Middle frontal gyrus (tissue), 1 donor: Measurements from ENCODE around the gene GYPC.
"Not testable (repeated sequence)": the region's sequence is repeated elsewhere in the genome, so short reads cannot be mapped to it uniquely, and the experiment has no call there.

Experiments used
- DNase-seq: peaks from one replicate; pipeline ENCODE4 v3.0.0-alpha.2; 2015; ENCODE audit warnings: low spot score; ENCODE audit errors: extremely low spot score

Gene GYPC

DNA sequence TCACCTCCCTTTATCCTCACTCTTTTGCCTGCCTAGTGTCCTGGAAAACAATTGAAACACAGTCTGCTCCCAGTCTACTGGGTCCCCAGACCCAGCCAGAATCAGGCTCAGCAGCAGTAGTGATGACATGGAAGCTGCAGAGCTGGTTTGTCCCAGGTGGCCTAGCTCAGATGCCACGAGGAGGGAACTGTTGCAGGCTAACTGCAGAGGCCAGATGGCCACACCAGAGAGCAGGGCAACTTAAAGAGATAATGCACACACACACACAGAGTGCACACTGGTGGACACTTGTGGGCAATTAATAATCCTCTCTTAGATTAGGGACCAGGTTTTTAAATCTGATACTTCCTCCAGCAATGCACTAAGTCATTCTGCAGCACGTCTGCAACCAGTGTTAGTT lies 42.4 kb downstream of the GYPC start:
- DNase-seq = no peak

GRCh38 chr2:126699018-126699417 lies 43.1 kb downstream of the GYPC start:
- DNase-seq = no peak

DNA sequence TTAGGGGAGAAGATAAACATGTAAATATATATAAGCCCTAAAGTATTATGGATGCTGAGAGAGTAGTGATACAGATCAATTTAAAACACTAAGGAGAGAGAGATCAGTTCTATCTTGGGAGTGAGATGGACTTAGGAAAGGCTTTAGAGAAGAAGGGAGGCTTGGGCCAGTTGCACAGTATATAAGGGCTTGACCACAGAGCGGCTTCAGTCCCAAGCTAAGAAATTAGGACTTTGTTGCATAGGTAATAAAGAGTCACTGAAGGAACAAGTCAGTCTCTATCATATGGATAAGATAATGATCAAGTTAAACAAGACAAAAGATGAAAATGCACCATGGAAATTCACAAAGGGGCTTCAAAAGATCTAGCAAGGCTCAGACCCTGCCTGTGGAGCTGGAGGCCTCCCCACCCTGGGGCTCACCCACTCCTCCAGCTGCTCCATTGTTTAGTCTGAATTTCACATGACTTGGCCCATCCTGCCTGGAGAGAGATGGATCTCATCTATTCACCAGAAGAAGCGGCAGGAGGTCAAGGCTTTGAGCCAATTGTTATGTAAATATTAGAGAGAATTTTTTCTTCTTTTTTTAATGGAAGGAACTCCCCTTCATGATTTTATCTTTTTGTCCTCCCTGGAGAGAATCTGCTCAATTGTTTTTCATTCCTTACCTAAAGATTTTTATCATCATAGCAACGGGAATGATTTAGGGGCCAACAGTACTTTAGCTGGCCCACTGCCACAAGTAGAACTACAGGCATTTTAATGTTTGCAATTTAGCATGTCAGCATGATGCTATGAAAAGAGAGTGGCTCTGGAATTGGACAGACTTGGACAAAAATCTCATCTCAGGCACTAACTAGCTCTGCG lies 44.0 kb downstream of the GYPC start:
- no peak for DNase-seq

- DNase-seq = no peak
These were observed 44.7 kb downstream of the GYPC start for GRCh38 chr2:126700677-126701076.

- DNase-seq = no peak
These were observed 47.4 kb downstream of the GYPC start for GRCh38 chr2:126703311-126703710.

DNA sequence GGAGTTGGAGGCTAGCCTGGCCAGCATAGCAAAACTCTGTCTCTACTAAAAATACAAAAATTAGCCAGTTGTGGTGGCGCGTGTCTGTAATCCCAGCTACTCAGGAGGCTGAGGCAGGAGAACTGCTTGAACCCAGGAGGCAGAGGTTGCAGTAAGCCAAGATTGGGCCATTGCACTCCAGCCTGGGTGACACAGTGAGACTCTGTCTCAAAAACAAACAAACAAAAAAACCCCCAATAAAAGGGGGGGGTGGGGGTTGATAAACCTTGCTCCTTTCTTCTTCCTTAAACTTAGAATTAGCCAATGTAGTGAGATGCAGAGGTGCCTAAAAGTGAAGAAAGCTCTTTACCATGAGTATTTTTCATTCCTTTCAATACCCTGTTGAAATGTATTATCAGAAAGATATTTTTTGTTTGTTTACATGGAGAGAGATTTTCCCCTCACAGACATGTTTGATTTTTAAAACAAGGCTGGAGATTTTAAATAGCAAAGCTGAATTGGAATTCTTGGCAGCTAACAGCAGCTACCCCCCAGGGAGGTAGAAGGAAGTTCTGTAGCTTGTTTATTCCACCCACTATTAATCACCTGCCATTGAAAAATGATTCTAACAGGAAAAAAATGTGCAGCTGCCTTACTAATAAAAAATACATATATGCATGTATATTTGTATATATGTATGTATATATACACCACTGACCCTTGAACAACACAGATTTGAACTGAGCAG lies 48.6 kb downstream of the GYPC start:
- DNase-seq = no peak

DNA sequence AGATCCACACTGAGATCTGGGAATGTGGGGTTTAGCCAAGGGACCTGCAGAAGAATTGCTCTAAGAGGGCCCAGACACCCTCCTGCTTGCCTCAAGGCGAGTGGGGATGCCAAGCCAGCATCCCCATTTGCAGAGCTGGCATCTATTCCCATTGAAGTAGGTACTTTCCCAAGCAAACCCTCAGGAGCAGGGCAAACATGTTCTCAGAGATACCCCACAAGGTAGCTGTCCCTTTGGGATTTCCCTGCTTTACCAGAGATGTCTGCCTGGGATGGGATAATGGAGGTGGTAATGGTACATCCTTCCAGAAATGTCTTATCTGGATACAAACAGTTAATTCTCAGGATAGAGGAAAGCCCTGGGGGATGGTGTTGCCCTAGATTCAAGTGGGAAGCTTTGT lies 51.2 kb downstream of the GYPC start:
- DNase-seq = no peak

GRCh38 chr2:126707941-126708340 lies 52.0 kb downstream of the GYPC start:
- DNase-seq = no peak

GRCh38 chr2:126714191-126714965 lies 58.4 kb downstream of the GYPC start:
- no peak for DNase-seq

DNA sequence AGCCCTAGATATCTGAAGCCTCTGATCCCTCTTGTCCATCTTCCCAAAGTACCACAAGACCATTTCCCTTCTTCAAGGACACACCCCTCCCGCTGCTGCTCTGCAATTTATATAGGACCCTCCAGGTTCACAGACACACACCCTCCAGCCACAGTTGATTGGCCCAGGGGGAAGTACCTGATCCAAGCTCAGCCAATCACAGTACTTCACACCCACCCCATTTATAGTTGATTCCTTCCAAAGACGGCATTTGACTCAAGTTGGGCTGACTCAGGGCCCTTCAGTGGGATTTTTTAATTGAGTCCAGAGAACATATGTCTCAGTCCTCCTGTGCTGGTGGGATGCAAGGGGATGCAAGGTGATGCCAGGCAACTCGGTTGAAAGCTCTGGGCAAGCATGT lies 59.2 kb downstream of the GYPC start:
- no peak for DNase-seq

GRCh38 chr2:126715576-126716406 lies 59.8 kb downstream of the GYPC start:
- no peak for DNase-seq

GRCh38 chr2:126717277-126717676 lies 61.3 kb downstream of the GYPC start:
- not testable (repeated sequence) for DNase-seq

GRCh38 chr2:126717928-126718327 lies 62.0 kb downstream of the GYPC start:
- DNase-seq = no peak

- DNase-seq = no peak
These were observed 63.4 kb downstream of the GYPC start for GRCh38 chr2:126719191-126719832.

- no peak for DNase-seq
These were observed 63.9 kb downstream of the GYPC start for GRCh38 chr2:126719833-126720351.

GRCh38 chr2:126720638-126721037 lies 64.7 kb downstream of the GYPC start:
- DNase-seq = no peak

GRCh38 chr2:126722081-126722480 lies 66.1 kb downstream of the GYPC start:
- DNase-seq = no peak

- DNase-seq = no peak
These were observed 66.6 kb downstream of the GYPC start for GRCh38 chr2:126722546-126722945.

DNA sequence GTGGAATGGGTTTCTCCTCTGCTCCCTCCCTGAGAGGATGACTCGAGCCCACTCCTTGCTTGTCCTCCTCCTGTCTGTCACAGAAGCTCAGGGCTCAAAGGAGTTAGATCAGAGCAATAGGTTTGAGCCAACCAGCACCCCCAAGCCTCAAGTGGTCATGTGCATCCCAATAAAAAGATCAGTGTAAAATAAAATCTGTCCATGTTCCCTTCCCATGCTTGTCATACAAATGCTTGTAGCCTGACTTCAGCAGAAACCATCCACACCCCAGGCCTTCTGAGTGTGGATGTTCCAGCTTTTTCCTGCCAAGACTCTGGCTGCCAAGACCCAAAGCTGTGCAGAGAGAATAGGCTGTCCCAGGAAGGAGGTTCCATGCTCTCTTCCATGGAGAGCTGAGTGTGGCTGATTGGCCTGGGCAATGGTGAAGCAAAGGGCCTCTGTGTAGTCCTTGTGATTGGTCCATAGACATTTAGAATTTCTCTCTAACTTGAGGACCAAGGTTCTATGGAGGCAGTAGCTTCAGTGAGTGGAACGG lies 67.4 kb downstream of the GYPC start:
- DNase-seq = no peak

DNA sequence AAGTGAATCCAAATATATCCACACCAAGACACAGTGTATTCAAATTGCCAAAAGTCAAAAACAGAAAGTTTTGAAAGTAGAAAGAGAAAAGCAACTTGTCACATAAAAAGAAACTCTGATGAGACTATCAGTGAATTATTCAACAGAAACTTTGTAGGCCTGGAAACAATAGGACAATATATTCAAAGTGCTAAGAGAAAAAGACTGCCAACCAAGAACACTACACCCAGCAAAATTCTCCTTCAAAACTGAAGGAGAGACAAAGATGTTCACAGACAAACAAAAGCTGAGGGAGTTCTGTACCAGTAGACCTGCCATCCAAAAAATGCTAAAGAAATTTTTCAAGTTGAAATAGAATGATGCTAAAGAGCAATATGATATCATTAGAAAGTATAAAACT lies 69.6 kb downstream of the GYPC start:
- DNase-seq = no peak
